ENCODE data around the gene SNRPD2.

SNRPD2 gene

DNA sequence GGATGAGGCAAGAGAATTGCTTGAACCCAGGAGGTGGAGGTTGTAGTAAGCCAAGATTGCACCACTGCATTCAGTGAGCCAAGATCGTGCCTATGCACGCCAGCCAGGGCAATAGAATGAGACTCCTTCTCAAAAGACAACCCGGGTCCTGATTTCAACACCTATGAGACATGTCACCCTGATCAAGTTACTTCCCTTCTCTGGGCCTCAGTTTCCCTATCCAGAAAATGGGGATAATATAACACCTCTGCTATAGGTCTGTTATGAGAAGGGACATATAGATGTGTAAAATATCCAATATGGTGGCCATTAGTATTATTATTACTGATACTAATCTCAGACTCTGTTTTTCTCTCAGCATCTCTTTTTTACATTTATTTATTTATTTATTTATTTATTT, 36.7 kb downstream of the SNRPD2 start:
- no peak for DNase-seq

DNA sequence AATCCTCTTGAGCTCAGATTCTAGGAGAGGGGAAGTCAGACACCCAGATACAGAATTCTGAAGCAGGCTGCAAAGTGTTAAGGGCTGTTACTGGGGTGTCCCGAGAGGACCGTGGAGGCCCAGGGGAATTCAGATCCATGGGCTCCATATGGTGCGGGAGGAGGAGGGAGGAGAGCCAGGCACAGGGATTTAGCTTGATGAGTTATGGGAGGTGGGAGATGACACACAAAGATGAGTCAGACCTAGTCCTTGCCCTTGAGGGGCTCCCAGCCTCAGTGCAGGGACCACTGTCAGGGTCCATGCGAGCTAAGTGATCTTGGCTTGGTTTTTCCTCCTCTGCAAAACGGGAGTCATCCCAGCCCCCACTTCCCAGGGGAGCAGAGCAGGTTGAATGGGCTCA, 38.1 kb downstream of the SNRPD2 start:
- DNase-seq = no peak

DNA sequence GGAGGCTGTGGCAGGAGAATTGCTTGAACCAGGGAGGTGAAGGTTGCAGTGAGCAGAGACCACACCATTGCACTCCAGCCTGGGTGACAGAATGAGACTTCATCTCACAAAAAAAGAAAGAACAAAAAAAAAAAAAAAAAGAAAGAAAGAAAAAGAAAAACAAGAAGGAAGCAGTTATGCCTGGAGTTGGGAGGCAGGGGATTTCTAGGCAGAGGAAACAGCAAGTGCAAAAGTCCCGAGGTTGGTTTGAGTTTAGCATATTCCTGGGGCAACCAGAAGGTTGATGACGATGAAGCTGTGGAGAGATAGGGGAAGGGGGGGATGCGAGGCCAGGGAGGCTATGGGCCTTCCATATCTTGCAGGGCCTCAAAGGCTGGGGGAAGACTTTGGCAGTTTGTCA, 41.0 kb downstream of the SNRPD2 start:
- DNase-seq = no peak

DNA sequence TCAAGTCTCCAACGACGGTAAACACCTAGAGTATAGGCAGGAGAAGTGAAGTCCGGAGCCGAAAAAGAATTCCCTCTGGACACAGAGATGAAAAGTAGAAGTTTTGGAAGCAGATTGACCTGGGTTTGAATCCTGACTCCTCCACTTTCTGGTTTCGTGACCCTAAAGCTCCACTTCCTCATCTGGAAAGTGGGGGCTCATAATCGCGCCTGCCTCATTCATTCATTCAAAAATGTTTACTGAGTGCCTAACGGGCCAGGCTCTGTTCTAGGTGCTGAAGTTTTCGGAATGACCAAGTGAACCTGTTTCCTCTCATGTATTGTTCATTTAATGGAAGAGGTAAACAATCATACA, 45.4 kb downstream of the SNRPD2 start:
- DNase-seq = peak in 2 of 14 donors; percentile 49 to 63

DNA sequence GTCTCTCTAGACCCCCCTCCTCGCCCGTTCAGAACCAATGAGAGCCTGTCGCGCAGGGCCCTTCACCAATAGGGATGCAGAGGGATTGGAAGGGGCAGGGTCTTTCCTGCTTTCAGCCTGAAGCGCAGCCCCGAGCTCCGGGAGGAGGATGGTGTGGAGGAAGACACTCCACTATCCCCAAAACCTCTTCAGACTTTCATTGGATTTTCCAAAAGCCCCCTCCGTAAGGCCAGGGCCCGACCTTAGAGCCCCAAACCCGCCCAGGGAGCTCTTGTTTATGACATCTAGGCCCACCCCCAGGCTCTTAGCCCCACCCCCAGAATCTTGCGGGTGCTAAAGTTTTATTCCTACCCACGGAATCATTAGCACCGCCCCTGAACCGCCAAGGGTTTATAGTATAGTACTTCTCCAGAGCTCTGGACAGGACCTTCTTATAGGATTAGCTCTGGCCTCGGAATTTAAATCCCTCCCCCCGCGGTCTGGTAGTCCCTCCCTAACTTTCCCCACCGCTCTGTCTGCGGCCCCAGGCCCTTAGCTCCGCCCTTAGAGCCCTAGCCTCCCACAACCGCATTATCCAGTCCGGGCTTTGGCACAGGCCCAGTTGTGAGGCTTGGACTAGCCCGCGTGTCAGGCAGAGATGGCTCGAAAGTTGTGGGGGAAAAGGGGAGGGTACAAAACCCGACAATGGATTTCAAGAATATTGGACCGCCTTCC, 46.0 kb downstream of the SNRPD2 start:
- DNase-seq = peak; percentile 35 to 96 (median 84)

DNA sequence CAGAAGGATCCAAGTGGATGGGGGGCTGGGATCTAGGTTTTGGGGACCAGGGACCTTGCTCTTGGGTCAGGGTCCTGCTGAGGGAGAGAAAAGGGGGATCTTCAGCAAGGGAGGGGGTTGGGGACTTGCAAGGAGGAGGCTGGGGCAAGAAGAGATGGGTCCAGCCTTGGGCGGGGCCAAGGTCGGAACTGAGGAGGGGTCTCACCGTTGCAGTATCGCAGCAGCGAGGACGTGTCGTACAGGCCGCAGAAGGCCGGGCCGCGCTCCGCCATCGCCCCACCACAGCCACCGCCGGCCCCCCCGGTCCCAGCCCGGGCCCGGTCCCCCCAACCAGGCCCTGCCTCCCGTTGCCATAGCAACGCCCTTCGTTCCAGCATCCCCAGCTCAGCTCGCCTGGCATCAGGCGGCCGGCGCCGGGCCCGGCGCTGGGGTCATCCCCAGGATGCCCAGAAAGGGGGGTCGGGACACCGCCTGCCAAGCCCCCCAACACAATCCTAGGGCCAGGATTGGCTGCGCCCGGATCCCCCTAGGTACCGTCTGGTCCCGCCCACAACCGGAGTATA, 46.6 kb downstream of the SNRPD2 start:
- peak in 9 of 14 donors; percentile 84 to 95 (median 92) for DNase-seq

DNA sequence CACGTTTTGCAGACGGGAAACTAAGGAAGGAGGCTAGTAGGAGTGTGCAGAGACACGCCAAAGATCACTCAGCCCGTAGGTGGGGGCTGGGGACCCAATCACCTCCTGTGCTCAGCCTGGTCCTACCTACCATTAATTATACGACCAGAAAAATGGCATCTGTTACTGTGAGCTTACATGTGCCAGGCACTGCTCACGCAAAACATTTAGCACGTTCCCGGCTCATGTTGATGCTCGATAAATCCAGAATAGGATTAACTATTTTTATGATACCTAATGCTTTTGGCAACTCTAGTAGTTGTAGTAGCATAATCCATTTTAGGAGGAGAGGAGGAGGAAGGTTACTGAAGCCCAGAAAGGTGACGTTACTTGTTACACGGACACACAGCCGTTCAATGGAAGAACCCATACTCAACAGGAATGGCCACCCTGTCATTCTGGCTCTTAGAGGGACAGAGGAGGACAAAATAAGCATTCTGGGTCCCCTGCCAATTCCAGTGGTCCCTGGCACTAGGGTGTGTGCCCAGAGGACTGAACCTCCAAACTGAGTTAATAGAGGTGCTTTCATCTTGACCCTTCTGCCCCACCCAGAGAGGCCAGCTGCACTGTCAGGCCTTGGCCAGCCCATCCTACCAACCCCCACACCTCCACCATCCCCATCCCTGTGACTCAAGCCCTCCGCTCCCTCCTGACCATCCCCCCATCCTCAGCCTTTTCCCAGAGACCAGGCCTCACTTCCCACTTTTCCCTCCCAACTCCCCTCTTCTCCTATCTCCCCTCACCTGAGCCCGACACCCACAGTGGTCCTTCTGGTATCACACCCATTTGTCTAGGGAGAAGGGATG, 47.6 kb downstream of the SNRPD2 start:
- DNase-seq = peak in 9 of 14 donors; percentile 12 to 60 (median 35)

DNA sequence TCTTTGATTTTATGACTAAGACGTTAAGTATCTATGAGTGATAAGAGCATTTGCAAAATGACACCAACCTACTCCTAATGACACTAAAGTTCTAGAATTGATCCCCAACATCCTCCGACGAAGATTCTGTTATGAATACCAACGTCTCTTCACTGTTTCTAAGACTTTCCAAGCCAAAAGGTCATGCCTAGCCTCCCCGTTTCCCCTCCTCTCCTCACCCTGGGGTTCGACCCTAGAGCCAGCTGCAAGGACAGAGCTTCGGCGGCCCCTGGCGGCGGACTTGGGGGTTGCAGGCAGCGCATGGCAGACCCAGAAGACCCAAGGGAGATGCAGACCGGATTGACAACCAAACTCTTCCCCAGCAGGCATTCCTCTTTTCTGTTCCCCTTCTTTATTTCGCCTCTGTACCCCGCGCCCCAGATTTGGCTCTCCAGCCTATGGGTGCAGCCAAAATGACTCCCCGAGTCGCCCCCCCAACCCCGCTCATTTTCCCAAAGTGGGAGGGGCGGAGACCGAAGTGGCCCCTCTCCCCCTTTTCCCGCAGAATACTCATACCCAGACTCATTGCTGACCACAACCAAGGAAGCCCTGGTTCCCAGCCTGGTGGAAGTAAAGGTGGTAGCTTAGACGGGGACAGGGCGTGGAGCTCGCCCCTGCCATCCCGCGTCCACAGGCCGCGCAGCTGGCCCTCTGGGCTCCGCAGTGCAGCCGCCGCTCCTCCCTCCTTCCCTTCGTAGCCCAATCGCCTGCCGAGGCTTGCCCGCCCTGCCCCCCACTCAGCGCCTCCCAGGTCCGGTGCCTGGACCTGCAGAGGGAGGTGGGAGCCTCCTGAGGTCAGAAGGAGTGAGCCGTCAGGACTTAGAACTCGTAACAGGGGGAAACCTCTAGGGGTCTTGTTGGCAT, 48.5 kb downstream of the SNRPD2 start:
- peak in 13 of 14 donors; percentile 36 to 90 (median 77) for DNase-seq

DNA sequence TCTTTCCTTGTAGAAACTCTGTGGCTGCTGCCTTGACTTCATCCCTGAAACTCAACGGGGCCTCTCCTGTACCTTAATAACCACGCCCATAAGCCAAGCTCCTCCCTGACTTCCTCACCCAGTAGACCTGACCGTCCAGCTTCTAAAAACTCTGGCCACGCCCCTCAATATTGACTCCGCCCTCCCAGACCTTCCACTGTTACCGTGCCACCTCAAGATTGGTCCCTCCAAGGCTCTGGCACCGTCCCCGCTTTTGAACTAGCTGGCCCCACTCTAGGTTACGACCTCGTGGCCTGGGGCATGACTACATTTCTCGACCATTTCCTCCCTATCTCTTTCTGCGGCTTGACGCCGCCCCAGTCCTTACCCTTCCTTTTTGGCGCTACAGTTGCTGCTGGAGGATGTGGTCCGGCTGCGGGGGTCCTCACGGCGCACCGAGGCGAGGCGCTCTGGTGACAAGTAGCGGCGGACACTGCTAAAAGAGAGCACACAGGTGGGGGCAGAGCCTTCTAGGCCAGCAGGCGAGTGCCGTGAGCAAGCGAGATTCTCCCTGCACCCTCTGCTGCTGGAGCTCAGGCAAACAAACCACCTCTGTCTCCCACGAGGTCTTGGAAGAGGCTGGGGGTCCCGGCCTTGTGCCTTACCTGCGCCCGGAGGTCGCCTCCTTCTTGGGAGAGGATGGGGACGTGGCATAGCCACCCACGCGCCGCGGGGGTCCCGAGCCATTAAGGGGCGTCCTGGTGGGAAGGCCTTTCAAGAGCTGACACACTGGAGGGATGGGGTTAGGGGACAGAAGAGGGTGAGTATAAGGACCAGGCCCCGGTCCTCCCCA, 50.3 kb downstream of the SNRPD2 start:
- peak in 4 of 14 donors; percentile 4 to 25 (median 12) for DNase-seq

DNA sequence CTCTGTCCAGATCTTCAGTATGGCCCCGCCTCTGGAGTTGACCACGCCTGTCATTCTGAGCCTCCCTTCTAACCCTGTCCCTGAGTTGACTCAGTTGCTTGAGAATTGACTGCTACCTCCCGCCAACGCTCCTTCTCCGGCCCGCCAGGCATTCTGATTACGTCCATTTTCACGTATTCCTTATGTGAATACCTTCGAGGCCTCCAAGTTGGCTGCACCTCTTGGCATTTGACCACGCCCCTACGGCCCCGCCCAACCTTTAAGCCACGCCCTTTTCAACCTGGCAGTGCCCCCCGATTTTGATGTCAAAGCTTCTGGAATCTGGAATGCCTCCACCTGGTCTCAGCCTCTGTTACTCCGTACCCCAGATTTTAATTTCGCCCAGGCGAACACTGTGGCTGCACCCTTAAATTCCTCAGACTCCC, 50.9 kb downstream of the SNRPD2 start:
- no peak for DNase-seq

DNA sequence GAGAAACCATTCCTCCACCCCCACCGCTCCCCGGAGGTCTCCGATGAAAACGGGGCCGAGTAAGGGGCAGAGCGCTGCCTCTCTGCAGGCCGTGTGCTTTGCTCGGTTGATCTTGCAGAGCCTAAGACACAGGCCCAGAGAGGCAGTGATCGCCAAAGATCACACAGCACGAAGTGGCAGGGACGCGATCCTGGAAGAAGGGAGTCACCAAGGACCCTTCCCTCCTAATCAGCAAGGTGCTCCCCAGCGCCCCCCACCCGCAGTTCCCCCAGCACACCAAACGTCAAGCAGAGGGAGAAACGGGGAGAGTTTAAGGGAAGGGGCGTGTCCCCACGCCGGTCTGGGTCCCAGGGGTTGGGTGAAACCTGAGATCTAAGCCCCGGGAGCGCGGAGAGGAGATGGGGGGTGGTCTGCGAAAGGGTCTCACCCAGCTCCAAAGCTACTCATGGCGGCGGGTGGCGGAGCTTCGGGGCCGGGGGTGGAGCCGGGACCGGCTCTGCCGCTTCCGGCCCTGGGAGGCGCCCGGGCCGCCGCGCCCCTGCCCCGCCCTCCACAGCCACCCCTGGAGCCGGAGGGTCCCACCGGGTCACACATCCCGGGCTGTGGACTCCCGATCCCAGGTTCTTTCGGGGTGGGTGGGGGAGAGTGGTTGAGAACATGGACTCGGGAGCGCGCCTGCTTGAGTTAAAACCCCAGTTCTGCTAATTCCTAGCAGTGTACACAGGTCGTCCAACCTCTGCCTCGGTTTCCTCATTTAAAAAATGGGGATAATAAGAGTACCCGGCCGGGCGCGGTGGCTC, 52.6 kb downstream of the SNRPD2 start, which contains the start of gene EML2:
EML2 (minus strand) TSS at position 468 of the 800 bp plus-strand sequence; CDS start at position 447, 21 bp downstream.
- no peak for DNase-seq

DNA sequence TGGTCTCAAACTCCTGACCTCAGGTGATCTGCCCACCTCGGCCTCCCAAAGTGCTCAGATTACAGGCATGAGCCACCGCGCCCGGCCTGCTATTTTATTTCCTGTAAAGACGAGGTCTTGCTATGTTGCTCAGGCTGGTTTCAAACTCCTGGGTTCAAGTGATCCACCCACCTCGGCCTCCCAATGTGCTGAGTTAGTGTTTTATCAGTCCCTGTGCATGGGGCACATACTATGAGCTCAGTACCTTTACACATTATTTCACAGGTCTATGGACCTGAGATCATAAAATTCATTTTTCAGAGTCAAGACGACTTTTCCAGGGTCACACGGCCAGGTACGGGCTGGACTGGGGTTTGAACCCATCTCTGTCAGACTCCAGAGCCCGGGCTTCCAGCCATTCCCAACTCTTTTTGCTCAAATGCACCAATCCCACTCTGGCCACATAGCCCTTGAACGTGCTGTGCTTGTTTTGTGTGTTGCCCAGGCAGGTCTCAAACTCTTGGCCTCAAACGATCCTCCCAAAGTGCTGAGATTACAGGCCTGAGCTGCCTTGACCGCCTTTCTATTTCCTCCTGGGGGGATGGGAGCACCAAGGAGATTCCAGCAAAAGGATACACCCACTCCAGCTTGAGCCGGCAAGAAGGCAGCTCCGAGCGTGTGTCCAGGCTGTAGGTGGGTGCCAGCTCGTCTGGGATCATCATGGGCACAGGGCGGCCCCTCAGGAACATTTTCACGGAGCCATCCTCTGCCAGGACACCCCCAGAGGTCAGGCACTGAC, 53.7 kb downstream of the SNRPD2 start:
- no peak for DNase-seq

All from C1 segment of cervical spinal cord (tissue), 14 donors.